HL-60 (cell line): ENCODE measurements around the gene GPC5.

Experiments used
- DNase-seq, 2 experiments: peaks; one replicate each; pipeline ENCODE4 v3.0.0-alpha.2; 2010 to 2020; ENCODE audit warnings: low read depth in 1 of 2, low spot score in 1 of 2
- H3K27ac ChIP-seq: fragments of 250-450 bp; sonication (Bioruptor Pico); replicated peaks from 2 replicates; pipeline ENCODE4 v1.5.1; 2020; ENCODE audit warnings: mild to moderate bottlenecking, moderate library complexity
- H3K27me3 ChIP-seq: fragments of 250-450 bp; sonication (Bioruptor Pico); 2 replicates; pipeline ENCODE4 v1.5.1; 2021; ENCODE audit warnings: mild to moderate bottlenecking, moderate library complexity; ENCODE audit not compliant: insufficient read depth, poor library complexity, severe bottlenecking
- H3K4me3 ChIP-seq: replicated peaks from 2 replicates; pipeline ENCODE4 v1.5.1; 2011; ENCODE audit warnings: mild to moderate bottlenecking, control low read depth, low read length; ENCODE audit not compliant: insufficient read depth
- GABPA ChIP-seq: IDR thresholded peaks from 2 replicates; pipeline ENCODE4 v1.6.1; 2012; ENCODE audit warnings: low read depth
- POLR2AphosphoS5 ChIP-seq: IDR thresholded peaks from 2 replicates; pipeline ENCODE4 v1.6.1; 2012; ENCODE audit warnings: low read depth
- SPI1 ChIP-seq: IDR thresholded peaks from 2 replicates; pipeline ENCODE4 v1.6.1; 2012; ENCODE audit warnings: low read depth, mild to moderate bottlenecking, borderline replicate concordance
- TF ChIP-seq, protein P1 (sequence below): IDR thresholded peaks from one replicate; pipeline ENCODE4 v1.5.1; 2011; ENCODE audit warnings: low read length, control low read depth, inconsistent platforms; ENCODE audit not compliant: insufficient read depth
- TF ChIP-seq, protein P2 (sequence below): IDR thresholded peaks from 2 replicates; pipeline ENCODE4 v1.6.1; 2012; ENCODE audit warnings: low read depth; ENCODE audit not compliant: insufficient replicate concordance

The GPC5 gene

DNA sequence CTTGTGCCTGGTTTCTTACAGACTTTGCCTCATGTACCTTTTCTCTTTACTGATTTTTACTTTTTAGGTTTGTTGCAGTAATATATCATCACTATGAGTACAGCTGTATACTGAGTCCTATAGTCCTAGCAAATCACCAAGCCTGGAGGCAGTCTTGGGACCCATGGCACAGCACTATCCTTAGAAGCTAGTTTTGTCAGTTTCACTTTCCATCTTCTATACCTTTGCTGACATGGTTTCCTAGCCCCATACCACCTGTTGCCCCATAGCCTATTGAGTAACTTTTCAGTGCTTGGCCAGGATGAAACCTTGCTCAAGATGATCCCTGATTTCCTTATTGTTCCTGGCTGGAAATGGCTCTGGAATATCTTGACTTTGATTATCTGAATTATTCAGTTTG, 826.4 kb downstream of the GPC5 start:
- H3K27ac ChIP-seq, result no peak overlapping the region
- no peak for DNase-seq
- no peak overlapping the region for H3K4me3 ChIP-seq
- TF ChIP-seq GABPA (no peak), POLR2AphosphoS5 (no peak), SPI1 (no peak)
- TF ChIP-seq, protein P1, sequence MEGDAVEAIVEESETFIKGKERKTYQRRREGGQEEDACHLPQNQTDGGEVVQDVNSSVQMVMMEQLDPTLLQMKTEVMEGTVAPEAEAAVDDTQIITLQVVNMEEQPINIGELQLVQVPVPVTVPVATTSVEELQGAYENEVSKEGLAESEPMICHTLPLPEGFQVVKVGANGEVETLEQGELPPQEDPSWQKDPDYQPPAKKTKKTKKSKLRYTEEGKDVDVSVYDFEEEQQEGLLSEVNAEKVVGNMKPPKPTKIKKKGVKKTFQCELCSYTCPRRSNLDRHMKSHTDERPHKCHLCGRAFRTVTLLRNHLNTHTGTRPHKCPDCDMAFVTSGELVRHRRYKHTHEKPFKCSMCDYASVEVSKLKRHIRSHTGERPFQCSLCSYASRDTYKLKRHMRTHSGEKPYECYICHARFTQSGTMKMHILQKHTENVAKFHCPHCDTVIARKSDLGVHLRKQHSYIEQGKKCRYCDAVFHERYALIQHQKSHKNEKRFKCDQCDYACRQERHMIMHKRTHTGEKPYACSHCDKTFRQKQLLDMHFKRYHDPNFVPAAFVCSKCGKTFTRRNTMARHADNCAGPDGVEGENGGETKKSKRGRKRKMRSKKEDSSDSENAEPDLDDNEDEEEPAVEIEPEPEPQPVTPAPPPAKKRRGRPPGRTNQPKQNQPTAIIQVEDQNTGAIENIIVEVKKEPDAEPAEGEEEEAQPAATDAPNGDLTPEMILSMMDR, result no peak
- TF ChIP-seq, protein P2, sequence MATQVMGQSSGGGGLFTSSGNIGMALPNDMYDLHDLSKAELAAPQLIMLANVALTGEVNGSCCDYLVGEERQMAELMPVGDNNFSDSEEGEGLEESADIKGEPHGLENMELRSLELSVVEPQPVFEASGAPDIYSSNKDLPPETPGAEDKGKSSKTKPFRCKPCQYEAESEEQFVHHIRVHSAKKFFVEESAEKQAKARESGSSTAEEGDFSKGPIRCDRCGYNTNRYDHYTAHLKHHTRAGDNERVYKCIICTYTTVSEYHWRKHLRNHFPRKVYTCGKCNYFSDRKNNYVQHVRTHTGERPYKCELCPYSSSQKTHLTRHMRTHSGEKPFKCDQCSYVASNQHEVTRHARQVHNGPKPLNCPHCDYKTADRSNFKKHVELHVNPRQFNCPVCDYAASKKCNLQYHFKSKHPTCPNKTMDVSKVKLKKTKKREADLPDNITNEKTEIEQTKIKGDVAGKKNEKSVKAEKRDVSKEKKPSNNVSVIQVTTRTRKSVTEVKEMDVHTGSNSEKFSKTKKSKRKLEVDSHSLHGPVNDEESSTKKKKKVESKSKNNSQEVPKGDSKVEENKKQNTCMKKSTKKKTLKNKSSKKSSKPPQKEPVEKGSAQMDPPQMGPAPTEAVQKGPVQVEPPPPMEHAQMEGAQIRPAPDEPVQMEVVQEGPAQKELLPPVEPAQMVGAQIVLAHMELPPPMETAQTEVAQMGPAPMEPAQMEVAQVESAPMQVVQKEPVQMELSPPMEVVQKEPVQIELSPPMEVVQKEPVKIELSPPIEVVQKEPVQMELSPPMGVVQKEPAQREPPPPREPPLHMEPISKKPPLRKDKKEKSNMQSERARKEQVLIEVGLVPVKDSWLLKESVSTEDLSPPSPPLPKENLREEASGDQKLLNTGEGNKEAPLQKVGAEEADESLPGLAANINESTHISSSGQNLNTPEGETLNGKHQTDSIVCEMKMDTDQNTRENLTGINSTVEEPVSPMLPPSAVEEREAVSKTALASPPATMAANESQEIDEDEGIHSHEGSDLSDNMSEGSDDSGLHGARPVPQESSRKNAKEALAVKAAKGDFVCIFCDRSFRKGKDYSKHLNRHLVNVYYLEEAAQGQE, result no peak
- H3K27me3 ChIP-seq, result no peaks in the 10 kb centered on the region

DNA sequence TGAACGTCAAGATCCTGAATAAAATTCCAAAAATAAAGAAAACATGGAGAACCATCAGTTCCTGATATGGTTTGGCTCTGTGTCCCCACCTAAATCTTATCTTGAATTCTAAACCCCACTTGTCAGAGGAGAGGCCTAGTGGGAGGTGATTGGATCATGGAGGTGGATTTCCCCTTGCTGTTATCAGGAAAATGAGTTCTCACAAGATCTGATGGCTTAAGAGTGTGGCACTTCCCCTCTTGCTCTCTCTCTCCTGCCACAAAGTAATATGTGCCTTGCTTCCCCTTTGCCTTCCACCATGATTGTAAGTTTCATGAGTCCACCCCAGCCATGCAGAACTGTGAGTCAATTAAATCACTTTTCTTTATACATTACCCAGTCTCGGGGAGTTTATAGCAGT, 827.4 kb downstream of the GPC5 start:
- Histone ChIP-seq H3K27ac (no peak overlapping the region), H3K4me3 (no peak overlapping the region), H3K27me3 (no peaks in the 10 kb centered on the region)
- no peak for DNase-seq
- TF ChIP-seq SPI1 (peak; percentile 54; the same call in 1 of the 2 replicates), GABPA (no peak)

DNA sequence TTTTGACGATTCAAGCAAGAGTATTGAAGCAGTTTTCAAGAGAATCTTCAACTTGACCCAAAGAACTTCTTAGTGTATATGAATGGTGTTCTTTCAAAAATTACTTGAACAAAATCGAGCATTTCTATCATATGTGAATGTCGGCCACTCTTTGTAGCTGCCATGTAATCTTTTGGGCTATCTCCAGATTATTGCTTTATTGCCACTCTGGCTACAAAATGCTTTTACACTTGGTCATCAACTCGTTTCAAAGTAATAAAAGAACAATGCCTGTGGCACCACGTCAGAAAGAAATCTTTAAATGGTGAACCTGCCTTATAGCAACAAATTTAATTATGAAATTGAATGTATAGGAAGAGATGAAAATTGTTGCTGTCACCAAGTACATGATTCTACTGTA, 834.5 kb downstream of the GPC5 start:
- TF ChIP-seq, protein P1, result no peak
- TF ChIP-seq SPI1, result no peak
- TF ChIP-seq, protein P2, result no peak
- TF ChIP-seq GABPA, result no peak
- no peaks in the 10 kb centered on the region for H3K27me3 ChIP-seq
- no peak overlapping the region for H3K27ac ChIP-seq
- no peak overlapping the region for H3K4me3 ChIP-seq
- DNase-seq, result no peak

DNA sequence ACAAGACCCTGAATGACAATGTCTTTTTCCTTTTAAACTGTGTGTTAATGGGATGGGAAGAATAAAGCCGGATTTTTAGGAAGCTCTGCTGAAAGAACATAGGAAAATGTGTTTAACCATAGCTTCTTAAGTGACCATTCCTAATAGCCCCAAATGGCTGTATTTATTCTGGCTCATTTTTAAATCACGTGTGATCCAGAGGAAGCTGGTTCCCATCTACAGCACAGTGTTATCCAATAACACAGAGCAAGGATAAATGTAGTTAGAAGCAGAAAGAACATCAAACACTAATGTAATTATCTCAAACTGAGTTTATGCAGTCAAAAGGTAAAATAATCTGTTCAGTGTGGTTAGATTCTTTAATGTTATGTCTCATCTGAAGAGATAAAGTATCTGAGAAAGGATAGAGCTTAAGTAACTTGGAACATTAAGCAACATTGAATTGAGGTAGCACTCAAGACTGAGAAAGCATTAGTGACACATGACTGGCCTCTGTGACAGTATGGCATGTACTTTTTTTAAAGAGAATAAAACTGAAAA, 853.3 kb downstream of the GPC5 start:
- no peaks in the 10 kb centered on the region for H3K27me3 ChIP-seq
- H3K27ac ChIP-seq, result no peak overlapping the region
- no peak for DNase-seq
- TF ChIP-seq SPI1 (no peak), POLR2AphosphoS5 (no peak), GABPA (no peak)
- TF ChIP-seq, protein P1, result no peak
- TF ChIP-seq, protein P2, result no peak
- H3K4me3 ChIP-seq, result no peak overlapping the region
